B cell (primary cell): ENCODE results near the gene KLHDC7B. TPM values are rescaled to one million over a fixed set of nuclear protein-coding genes. Genes with fewer than 3 reads are reported as not detected.

ENCODE experiments used
- ATAC-seq: fragments of 200-7000 bp; cut with Tn5 transposase; one replicate; pipeline ENCODE4 v1.10.0; 2021; ENCODE audit warnings: low read depth, mild to moderate bottlenecking, moderate number of reproducible peaks, moderate library complexity
- CTCF ChIA-PET: fragments of 350-600 bp; sonication (Branson Sonifier 250); formaldehyde crosslinking; loops from one replicate; lab custom pipeline; 2021; ENCODE audit warnings: antibody characterized with exemption, inconsistent platforms; lab: Charles Lee
- POLR2A ChIA-PET: fragments of 350-600 bp; sonication (Branson Sonifier 250); formaldehyde crosslinking; loops from one replicate; lab custom pipeline; 2021; ENCODE audit warnings: antibody characterized with exemption; lab: Charles Lee
- DNase-seq: peaks from one replicate; pipeline ENCODE4 v3.0.0; 2013
- H2AFZ ChIP-seq: 2 replicates; pipeline ENCODE4 v1.6.1; 2012; ENCODE audit warnings: mild to moderate bottlenecking, low read depth, low read length; ENCODE audit not compliant: insufficient read depth, poor library complexity, severe bottlenecking
- H3K27ac ChIP-seq, 2 donors: 1 replicate in 1 of 2; 2 replicates in 1 of 2; pipeline ENCODE4 v1.5.1; 2012 to 2013; ENCODE audit warnings: low read length in 2 of 2, mild to moderate bottlenecking in 2 of 2, moderate library complexity in 1 of 2
- H3K27me3 ChIP-seq, 4 experiments: fragments of 200-600 bp in 1 of 4; sonication (generic) in 1 of 4; replicated peaks in 1 of 4; 1 replicate in 2 of 4; 2 replicates in 2 of 4; pipeline versions ENCODE4 v1.6.1 to v1.7.0; 2013 to 2016; ENCODE audit warnings: low read length in 3 of 4, mild to moderate bottlenecking in 2 of 4, mixed read lengths in 1 of 4, moderate library complexity in 1 of 4; ENCODE audit not compliant: insufficient read depth in 4 of 4, control insufficient read depth in 3 of 4; ENCODE audit errors: control extremely low read depth in 1 of 4
- H3K36me3 ChIP-seq, 2 experiments: replicated peaks in 1 of 2; 1 replicate in 1 of 2; 2 replicates in 1 of 2; pipeline versions ENCODE4 v1.6.1 to v1.7.1; 2013; ENCODE audit warnings: low read length in 1 of 2; ENCODE audit not compliant: insufficient read depth in 2 of 2, control insufficient read depth in 1 of 2; ENCODE audit errors: control extremely low read depth in 1 of 2, extremely low read depth in 1 of 2
- H3K4me1 ChIP-seq, 2 donors: fragments of 200-600 bp in 1 of 2; sonication (generic) in 1 of 2; 1 replicate in 1 of 2; 2 replicates in 1 of 2; pipeline versions ENCODE4 v1.5.1 to v1.6.1; 2013 to 2017; ENCODE audit warnings: low read length in 2 of 2; ENCODE audit not compliant: control insufficient read depth in 2 of 2, insufficient read depth in 2 of 2
- H3K4me2 ChIP-seq: replicated peaks from 2 replicates; pipeline ENCODE3; 2012; ENCODE audit warnings: mild to moderate bottlenecking, low read depth, low read length; ENCODE audit not compliant: poor library complexity, severe bottlenecking
- H3K4me3 ChIP-seq, 5 experiments: fragments of 200-600 bp in 1 of 5; sonication (generic) in 1 of 5; 1 replicate in 3 of 5; 2 replicates in 2 of 5; pipeline versions ENCODE4 v1.5.1 to v1.7.0; 2011 to 2016; ENCODE audit warnings: low read length in 4 of 5, mild to moderate bottlenecking in 4 of 5, low read depth in 2 of 5, control low read depth in 1 of 5, moderate library complexity in 1 of 5; ENCODE audit not compliant: insufficient read depth in 1 of 5; ENCODE audit errors: control extremely low read depth in 1 of 5, extremely low read depth in 1 of 5
- H3K79me2 ChIP-seq: fragments of 200-600 bp; sonication (generic); one replicate; pipeline ENCODE4 v1.6.0; 2016; ENCODE audit warnings: low read length; ENCODE audit not compliant: control insufficient read depth, insufficient read depth
- H3K9ac ChIP-seq: fragments of 200-600 bp; sonication (generic); 2 replicates; pipeline ENCODE4 v1.6.1; 2017; ENCODE audit warnings: mild to moderate bottlenecking, low read length, moderate library complexity
- H3K9me3 ChIP-seq, 3 donors: one replicate each; pipeline versions ENCODE4 v1.6.1 to v1.7.1; 2013; ENCODE audit warnings: low read length in 2 of 3; ENCODE audit not compliant: control insufficient read depth in 2 of 3, insufficient read depth in 1 of 3; ENCODE audit errors: control extremely low read depth in 1 of 3
- H4K20me1 ChIP-seq: 2 replicates; pipeline ENCODE4 v1.6.0; 2012; ENCODE audit warnings: mild to moderate bottlenecking, low read length; ENCODE audit not compliant: insufficient read depth, control insufficient read depth, poor library complexity, severe bottlenecking
- H3K27ac Mint-ChIP-seq: one replicate; pipeline ENCODE4 v1.8.0; 2021; ENCODE audit warnings: mixed read lengths
- H3K27me3 Mint-ChIP-seq: one replicate; pipeline ENCODE4 v1.8.0; 2021; ENCODE audit warnings: mixed read lengths
- H3K4me1 Mint-ChIP-seq: one replicate; pipeline ENCODE4 v1.8.0; 2021; ENCODE audit warnings: mixed read lengths
- H3K4me3 Mint-ChIP-seq: one replicate; pipeline ENCODE4 v1.8.0; 2021; ENCODE audit warnings: mixed read lengths
- H3K9me3 Mint-ChIP-seq: one replicate; pipeline ENCODE4 v1.8.0; 2022; ENCODE audit warnings: mixed read lengths; ENCODE audit not compliant: insufficient read depth
- CTCF ChIP-seq: fragments of 200-600 bp; IDR thresholded peaks from one replicate; pipeline ENCODE4 v1.8.0; 2022; ENCODE audit warnings: antibody characterized with exemption, mild to moderate bottlenecking
- EZH2 ChIP-seq: IDR thresholded peaks from 2 replicates; pipeline ENCODE4 v1.6.1; 2012; ENCODE audit warnings: borderline replicate concordance, low read depth, mild to moderate bottlenecking, moderate library complexity, low read length; ENCODE audit not compliant: insufficient read depth, poor library complexity, severe bottlenecking
- WGBS: methylation state at CpG from one replicate; pipeline ENCODE4 v1.1.5; 2013; ENCODE audit warnings: missing lambda C conversion rate; ENCODE audit not compliant: insufficient coverage; 5-methylcytosine and 5-hydroxymethylcytosine counted together
- intact Hi-C: fragments of 100-400 bp; cut with micrococcal nuclease; formaldehyde crosslinking; loops from one replicate; pipeline ENCODE4 v1.10.0; 2022
- polyA plus RNA-seq: library from polyadenylated mRNA; depleted of rRNA; stranded (reverse); fragments of >200 nt; gene quantifications from 2 replicates; pipeline ENCODE4 v1.2.3, GENCODE V29; 2012
- total RNA-seq, 2 donors: library from RNA; stranded (reverse); fragments of 120-200 nt in 1 of 2; gene quantifications; 1 replicate in 1 of 2; 2 replicates in 1 of 2; pipeline versions ENCODE4 v1.2.3 to v1.2.4, GENCODE V29; 2013 to 2022

KLHDC7B gene
- total and polyA plus RNA-seq, 2 donors (not counting 1 experiment from before 2014, with no cell fraction given): 1.8 to 6.2 TPM

- Mint-ChIP-seq H3K4me1 (peaks cover 18% of the 10 kb centered on the region), H3K4me3 (no peak overlapping the region), H3K27ac (no peak overlapping the region), H3K27me3 (no peaks in the 10 kb centered on the region), H3K9me3 (no peaks in the 10 kb centered on the region)
- Histone ChIP-seq H3K9me3 (no peaks in the 10 kb centered on the region), H3K4me2 (no peak overlapping the region), H3K36me3 (peaks cover 0 to 23% of the 10 kb centered on the region in 2 experiments), H3K4me3 (no peak overlapping the region), H3K27ac (no peak overlapping the region), H4K20me1 (no peaks in the 10 kb centered on the region), H3K9ac (no peak overlapping the region), H3K79me2 (no peaks in the 10 kb centered on the region), H3K27me3 (no peaks in the 10 kb centered on the region), H3K4me1 (peaks cover 0 to 18% of the 10 kb centered on the region in 2 donors), H2AFZ (no peak overlapping the region)
- CTCF ChIA-PET: no interaction called here
- intact Hi-C loops: no loop called here
- 97% methylated on average over 9 of the region's 11 CpGs for WGBS
- ATAC-seq (no peak), DNase-seq (no peak)
- TF ChIP-seq EZH2 (no peak), CTCF (no peak)
- POLR2A ChIA-PET: interaction anchor here (0.7 kb wide), 1 partner anchor 8 kb away, joined by 3 read pairs; no protein-coding TSS in a partner anchor
Observed at GRCh38 chr22:50572965-50573364, 27.3 kb downstream of the KLHDC7B start.

DNA sequence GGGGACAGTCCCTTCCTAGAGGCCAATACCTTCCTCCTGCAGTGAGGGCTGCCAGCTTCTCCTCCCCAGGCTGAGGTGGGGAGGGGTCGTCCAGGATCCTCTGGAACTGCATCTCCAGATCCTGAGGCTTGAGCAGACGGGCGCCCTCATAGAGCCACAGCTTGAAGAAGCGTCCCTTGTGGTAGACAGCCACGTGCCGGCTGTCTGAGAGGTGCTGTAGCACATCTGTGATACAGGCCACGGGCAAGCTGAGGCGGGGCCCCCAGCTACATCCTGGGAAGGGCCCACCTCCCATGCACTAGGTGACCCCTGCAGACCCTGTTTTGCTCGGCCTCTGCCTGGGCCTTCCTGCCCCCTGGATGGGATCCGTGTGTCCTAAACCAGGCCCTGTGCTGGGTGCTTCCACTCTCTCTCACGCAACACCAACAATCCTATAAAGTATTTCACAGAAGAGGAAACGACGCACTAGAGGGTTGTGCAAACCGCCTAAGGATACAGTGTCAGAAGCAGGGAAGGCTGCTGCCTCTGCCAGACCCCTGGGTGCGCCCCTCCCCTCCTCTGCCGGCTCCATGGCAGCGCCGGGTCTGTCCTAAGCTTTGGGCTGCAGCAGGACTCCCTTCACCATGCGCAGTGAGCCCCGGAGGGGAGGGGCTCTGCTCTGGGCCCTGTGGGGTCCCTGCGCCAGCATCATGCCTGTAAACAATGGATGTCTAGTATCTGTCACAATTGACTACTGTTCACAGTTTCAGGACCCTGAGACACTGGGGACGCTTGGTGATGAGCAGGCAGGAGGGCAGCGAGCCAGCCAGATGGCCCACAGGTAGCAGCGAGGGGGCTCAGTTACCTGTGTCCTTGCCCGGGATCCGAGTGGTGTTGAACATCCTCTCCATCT is 28.0 kb downstream of the KLHDC7B start:
- Histone ChIP-seq H3K4me2 (no peak overlapping the region), H3K27ac (no peak overlapping the region), H3K9me3 (no peaks in the 10 kb centered on the region), H3K36me3 (peaks cover 0 to 26% of the 10 kb centered on the region in 2 experiments), H3K4me3 (no peak overlapping the region), H3K79me2 (no peaks in the 10 kb centered on the region), H3K27me3 (no peaks in the 10 kb centered on the region), H2AFZ (no peak overlapping the region), H4K20me1 (peaks cover 4% of the 10 kb centered on the region), H3K9ac (no peak overlapping the region), H3K4me1 (peaks cover 0 to 18% of the 10 kb centered on the region in 2 donors)
- TF ChIP-seq EZH2 (no peak), CTCF (no peak)
- no peak for ATAC-seq
- 97% methylated on average over 23 of the region's 26 CpGs for WGBS
- Mint-ChIP-seq H3K27ac (no peak overlapping the region), H3K4me1 (peaks cover 18% of the 10 kb centered on the region), H3K9me3 (no peaks in the 10 kb centered on the region), H3K27me3 (no peaks in the 10 kb centered on the region), H3K4me3 (no peak overlapping the region)
- no peak for DNase-seq
- ChIA-PET CTCF (no interaction called here), POLR2A (interaction anchor here (0.7 kb wide), 1 partner anchor 9 kb away, joined by 3 read pairs; no protein-coding TSS in a partner anchor)
- intact Hi-C loops: no loop called here
